HCT116 (cell line): ENCODE measurements around the gene SPTBN1. TPM values are rescaled to one million over a fixed set of nuclear protein-coding genes. Genes with fewer than 3 reads are reported as not detected.

Experiments used
- ATAC-seq: fragments of 200-7000 bp; cut with Tn5 transposase; 2 replicates; pipeline ENCODE4 v1.9.1; 2020; ENCODE audit warnings: mild to moderate bottlenecking, moderate library complexity
- BruUV-seq: library from RNA; stranded (reverse); fragments of 400-500 nt; replicated peaks from 2 replicates; lab custom pipeline; 2021; lab: Mats Ljungman, UMichigan
- CTCF ChIA-PET: fragments of 300-600 bp; sonication (Branson Sonifier 250); formaldehyde crosslinking; loops from one replicate; lab custom pipeline; 2021; ENCODE audit warnings: antibody characterized with exemption; lab: Charles Lee
- POLR2A ChIA-PET: fragments of 300-600, 350-600 bp; sonication (Branson Sonifier 250); formaldehyde crosslinking; loops from one replicate; lab custom pipeline; 2021; ENCODE audit warnings: antibody characterized with exemption; lab: Charles Lee
- RAD21 ChIA-PET, 2 experiments: fragments of 300-600 bp; sonication (Branson Sonifier 250); formaldehyde crosslinking; loops; one replicate each; lab custom pipeline; 2023; ENCODE audit warnings: low total read pairs in 2 of 2; ENCODE audit not compliant: uncharacterized antibody in 2 of 2, unreplicated experiment in 2 of 2, low non-redundant PET in 1 of 2; lab: Charles Lee
- DNase-seq: peaks from one replicate; pipeline ENCODE4 v3.0.0-alpha.2; 2010; ENCODE audit warnings: low read depth, low spot score
- H2AFZ ChIP-seq: fragments of 200-600 bp; shearing (Covaris generic), sonication (generic); 2 replicates; pipeline ENCODE4 v1.6.1; 2017; ENCODE audit warnings: low read depth, mixed run types, mixed read lengths, antibody characterized with exemption, low read length; ENCODE audit not compliant: poor library complexity, severe bottlenecking
- H3K27ac ChIP-seq: 2 replicates; pipeline ENCODE4 v1.5.1; 2012; ENCODE audit warnings: low read depth, low read length
- H3K27me3 ChIP-seq: fragments of 200-600 bp; sonication (generic); 2 replicates; pipeline ENCODE4 v1.6.1; 2016; ENCODE audit warnings: mixed run types, low read length, mixed read lengths; ENCODE audit not compliant: insufficient read depth
- H3K36me3 ChIP-seq, 2 experiments: fragments of 200-500 bp in 1 of 2; fragments of 200-600 bp in 1 of 2; sonication (Bioruptor generic) in 1 of 2; sonication (generic) in 1 of 2; 2 replicates each; pipeline versions ENCODE4 v1.5.1 to v1.6.1; 2014 to 2016; ENCODE audit warnings: low read length in 2 of 2, inconsistent platforms in 1 of 2, mixed read lengths in 1 of 2, mixed run types in 1 of 2; ENCODE audit not compliant: insufficient read depth in 2 of 2, control insufficient read depth in 1 of 2
- H3K4me1 ChIP-seq, 2 experiments: fragments of 200-600 bp in 1 of 2; sonication (generic) in 1 of 2; 2 replicates each; pipeline versions ENCODE4 v1.5.1 to v1.6.1; 2012 to 2017; ENCODE audit warnings: low read length in 2 of 2, inconsistent platforms in 1 of 2, mild to moderate bottlenecking in 1 of 2, mixed read lengths in 1 of 2, mixed run types in 1 of 2, moderate library complexity in 1 of 2; ENCODE audit not compliant: insufficient read depth in 2 of 2, control insufficient read depth in 1 of 2
- H3K4me2 ChIP-seq: fragments of 200-600 bp; sonication (generic); 2 replicates; pipeline ENCODE4 v1.6.1; 2017; ENCODE audit warnings: mixed run types, low read length, mixed read lengths
- H3K4me3 ChIP-seq, 2 experiments: fragments of 200-600 bp in 1 of 2; sonication (generic) in 1 of 2; replicated peaks in 1 of 2; 2 replicates each; pipeline ENCODE4 v1.5.1; 2011 to 2016; ENCODE audit warnings: low read length in 2 of 2, control low read depth in 1 of 2, low read depth in 1 of 2, mild to moderate bottlenecking in 1 of 2, mixed read lengths in 1 of 2, mixed run types in 1 of 2
- H3K79me2 ChIP-seq: fragments of 200-600 bp; sonication (generic); 2 replicates; pipeline ENCODE4 v1.6.1; 2017; ENCODE audit warnings: mild to moderate bottlenecking, mixed run types, low read length, moderate library complexity, mixed read lengths; ENCODE audit not compliant: insufficient read depth
- H3K9ac ChIP-seq: fragments of 200-600 bp; sonication (generic); 2 replicates; pipeline ENCODE4 v1.6.1; 2016; ENCODE audit warnings: low read length, mixed read lengths
- H3K9me2 ChIP-seq: fragments of 200-600 bp; sonication (generic), shearing (Covaris generic); 2 replicates; pipeline ENCODE4 v1.6.1; 2017; ENCODE audit warnings: mixed run types, mild to moderate bottlenecking, moderate library complexity; ENCODE audit not compliant: insufficient read depth
- H3K9me3 ChIP-seq, 2 experiments: fragments of 200-500 bp in 1 of 2; fragments of 200-600 bp in 1 of 2; sonication (Bioruptor generic) in 1 of 2; sonication (generic) in 1 of 2; 2 replicates each; pipeline ENCODE4 v1.6.1; 2014 to 2017; ENCODE audit warnings: low read length in 2 of 2, mixed read lengths in 2 of 2, inconsistent platforms in 1 of 2, low read depth in 1 of 2, mild to moderate bottlenecking in 1 of 2, mixed run types in 1 of 2, moderate library complexity in 1 of 2; ENCODE audit not compliant: control insufficient read depth in 1 of 2, insufficient read depth in 1 of 2
- H4K20me1 ChIP-seq: fragments of 200-600 bp; sonication (generic), shearing (Covaris generic); 2 replicates; pipeline ENCODE4 v1.6.1; 2017; ENCODE audit warnings: mixed run types, mild to moderate bottlenecking, moderate library complexity; ENCODE audit not compliant: insufficient read depth
- ATF3 ChIP-seq: IDR thresholded peaks from 2 replicates; pipeline ENCODE4 v1.6.1; 2012
- CEBPB ChIP-seq: IDR thresholded peaks from 2 replicates; pipeline ENCODE4 v1.6.1; 2012; ENCODE audit warnings: low read depth
- ELF1 ChIP-seq: IDR thresholded peaks from 2 replicates; pipeline ENCODE4 v1.6.1; 2012; ENCODE audit warnings: low read depth, borderline replicate concordance
- EZH2 ChIP-seq: fragments of 200-600 bp; sonication (generic); IDR thresholded peaks from 2 replicates; pipeline ENCODE4 v1.6.1; 2017; ENCODE audit warnings: antibody characterized with exemption, mixed run types
- EZH2phosphoT487 ChIP-seq: fragments of 200-600 bp; IDR thresholded peaks from 2 replicates; pipeline ENCODE4 v1.6.1; 2018; ENCODE audit warnings: antibody characterized with exemption, borderline replicate concordance
- FOSL1 ChIP-seq: IDR thresholded peaks from 2 replicates; pipeline ENCODE4 v1.6.1; 2012; ENCODE audit warnings: low read depth
- JUND ChIP-seq: IDR thresholded peaks from 2 replicates; pipeline ENCODE4 v1.6.1; 2012
- MAX ChIP-seq: IDR thresholded peaks from 2 replicates; pipeline ENCODE4 v1.6.1; 2012
- POLR2AphosphoS5 ChIP-seq: IDR thresholded peaks from 2 replicates; pipeline ENCODE4 v1.6.1; 2011; ENCODE audit warnings: mild to moderate bottlenecking, low read depth, low read length, moderate library complexity
- RAD21 ChIP-seq: IDR thresholded peaks from 2 replicates; pipeline ENCODE4 v1.6.1; 2012; ENCODE audit warnings: low read depth, mild to moderate bottlenecking
- REST ChIP-seq: IDR thresholded peaks from 2 replicates; pipeline ENCODE4 v1.6.1; 2012; ENCODE audit warnings: low read depth
- SIN3A ChIP-seq: IDR thresholded peaks from 2 replicates; pipeline ENCODE4 v1.6.1; 2012; ENCODE audit warnings: low read depth
- SP1 ChIP-seq: IDR thresholded peaks from 2 replicates; pipeline ENCODE4 v1.6.1; 2012; ENCODE audit warnings: low read depth
- SRF ChIP-seq: IDR thresholded peaks from 2 replicates; pipeline ENCODE4 v1.6.1; 2012; ENCODE audit warnings: low read depth
- ZBTB33 ChIP-seq: IDR thresholded peaks from 2 replicates; pipeline ENCODE4 v1.6.1; 2011; ENCODE audit warnings: mild to moderate bottlenecking, low read length, moderate library complexity; ENCODE audit not compliant: insufficient replicate concordance; ENCODE audit errors: extremely low read depth
- ZFX ChIP-seq: fragments of 450-650 bp; IDR thresholded peaks from 2 replicates; pipeline ENCODE4 v1.6.1; 2017
- ZNF274 ChIP-seq: fragments of 200-500 bp; sonication (Bioruptor generic); IDR thresholded peaks from 2 replicates; pipeline ENCODE4 v1.6.1; 2014; ENCODE audit warnings: mild to moderate bottlenecking, low read depth, low read length, inconsistent platforms
- intact Hi-C: fragments of 100-400 bp; cut with micrococcal nuclease; formaldehyde crosslinking; loops from 2 replicates; pipeline ENCODE4 v1.10.0; 2022
- total RNA-seq: library from RNA; stranded (reverse); gene quantifications from one replicate; pipeline ENCODE4 v1.2.1, GENCODE V29; 2021; ENCODE audit not compliant: unreplicated experiment

The SPTBN1 gene
- total RNA-seq, 1 experiment from 2014 or later, result 84.4 TPM

- no peak for DNase-seq
- H3K4me1 ChIP-seq, result peaks cover 15 to 19% of the 10 kb centered on the region in 2 experiments; a peak in 3 of 4 replicates
- H3K9me3 ChIP-seq, result no peaks in the 10 kb centered on the region
- no peaks in the 10 kb centered on the region for H4K20me1 ChIP-seq
- H3K4me2 ChIP-seq, result no peak overlapping the region
- BruUV-seq, result no TSS peak
- no peak overlapping the region for H3K4me3 ChIP-seq
- H3K36me3 ChIP-seq, result no peaks in the 10 kb centered on the region
- no peak for ATAC-seq
- no peaks in the 10 kb centered on the region for H3K27me3 ChIP-seq
- no peak for TF ChIP-seq FOSL1
- TF ChIP-seq ZBTB33, result no peak
- no peak for TF ChIP-seq EZH2
- TF ChIP-seq ZFX, result no peak
- no peak for TF ChIP-seq POLR2AphosphoS5
- no peak for TF ChIP-seq REST
- no peak for TF ChIP-seq ZNF274
- no peak for TF ChIP-seq SP1
- TF ChIP-seq RAD21, result no peak
- TF ChIP-seq ELF1, result no peak
- no peak for TF ChIP-seq EZH2phosphoT487
- no peak for TF ChIP-seq CEBPB
- TF ChIP-seq MAX, result no peak
- no peak for TF ChIP-seq ATF3
- TF ChIP-seq JUND, result no peak
- no peak for TF ChIP-seq SIN3A
- no peak for TF ChIP-seq SRF
- ChIA-PET CTCF (no interaction called here), RAD21 (no interaction called here), POLR2A (no interaction called here)
- H3K9ac ChIP-seq, result no peak overlapping the region
- no peak overlapping the region for H3K27ac ChIP-seq
- H3K9me2 ChIP-seq, result no peaks in the 10 kb centered on the region
- no peak overlapping the region for H2AFZ ChIP-seq
- peaks cover 96% of the 10 kb centered on the region for H3K79me2 ChIP-seq
- intact Hi-C loops, result no loop called here
Observed at GRCh38 chr2:54566896-54567295, 110.8 kb downstream of the SPTBN1 start.
